Measurements from ENCODE around the gene SAPCD2.
"Not testable (repeated sequence)": the region's sequence is repeated elsewhere in the genome, so short reads cannot be mapped to it uniquely, and the experiment has no call there.

The SAPCD2 gene

GRCh38 chr9:137064027-137064879, 6.1 kb downstream of the SAPCD2 start:
- peak; percentile 76 to 78 for DNase-seq

- no peak for DNase-seq
Observed at GRCh38 chr9:137063311-137064026, 6.9 kb downstream of the SAPCD2 start.

DNA sequence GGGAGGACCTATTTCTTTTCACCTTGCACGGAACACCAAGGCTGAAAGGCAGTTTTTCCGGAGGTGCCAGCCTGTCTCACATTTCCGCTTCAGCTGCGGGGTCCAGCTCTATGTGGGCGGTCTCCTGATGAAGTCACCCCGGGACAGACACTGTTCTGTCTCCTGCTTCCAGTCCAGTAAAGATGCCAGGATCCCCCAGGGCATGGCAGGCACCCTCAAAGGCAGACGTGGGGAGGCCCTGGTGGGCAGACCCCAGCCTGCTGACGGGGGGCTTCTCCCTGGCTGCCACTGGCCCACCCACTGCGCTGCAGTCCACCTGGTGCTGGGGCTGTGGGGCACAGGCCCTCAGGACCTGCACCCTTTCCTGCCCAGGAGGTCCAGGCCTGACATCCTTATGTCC, 7.6 kb downstream of the SAPCD2 start:
- DNase-seq, result not testable (repeated sequence)

GRCh38 chr9:137062384-137062783, 8.0 kb downstream of the SAPCD2 start:
- no peak for DNase-seq

- no peak for DNase-seq
Observed at GRCh38 chr9:137058521-137059234, 11.7 kb downstream of the SAPCD2 start.

- DNase-seq, result no peak
Observed at GRCh38 chr9:137057545-137057944, 12.8 kb downstream of the SAPCD2 start.

GRCh38 chr9:137056739-137057415, 13.5 kb downstream of the SAPCD2 start:
- DNase-seq, result no peak

GRCh38 chr9:137055385-137056364, 14.7 kb downstream of the SAPCD2 start:
- no peak for DNase-seq

DNA sequence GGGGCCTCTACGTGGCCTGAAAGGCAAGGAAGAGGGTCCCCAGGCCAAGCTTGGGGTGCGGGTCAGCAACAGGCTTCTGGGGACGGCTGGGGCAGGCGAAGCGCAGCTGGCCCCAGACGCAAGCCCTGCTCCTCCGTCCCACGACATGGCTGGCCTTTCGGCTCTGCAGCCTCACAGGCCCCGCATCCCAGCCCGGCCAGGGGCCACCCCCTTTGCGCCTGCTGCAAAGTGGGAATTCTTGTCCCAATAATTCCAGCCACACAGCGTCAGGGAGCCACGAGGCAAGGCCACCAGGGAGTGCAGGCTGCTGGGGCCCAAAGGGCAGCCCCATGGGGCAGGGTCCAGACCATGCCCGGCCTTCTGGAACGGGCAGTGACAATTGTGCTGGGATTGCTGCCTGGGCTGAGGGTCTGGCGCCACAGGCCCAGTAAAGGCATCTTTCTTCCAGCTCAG, 15.4 kb downstream of the SAPCD2 start:
- no peak for DNase-seq

DNA sequence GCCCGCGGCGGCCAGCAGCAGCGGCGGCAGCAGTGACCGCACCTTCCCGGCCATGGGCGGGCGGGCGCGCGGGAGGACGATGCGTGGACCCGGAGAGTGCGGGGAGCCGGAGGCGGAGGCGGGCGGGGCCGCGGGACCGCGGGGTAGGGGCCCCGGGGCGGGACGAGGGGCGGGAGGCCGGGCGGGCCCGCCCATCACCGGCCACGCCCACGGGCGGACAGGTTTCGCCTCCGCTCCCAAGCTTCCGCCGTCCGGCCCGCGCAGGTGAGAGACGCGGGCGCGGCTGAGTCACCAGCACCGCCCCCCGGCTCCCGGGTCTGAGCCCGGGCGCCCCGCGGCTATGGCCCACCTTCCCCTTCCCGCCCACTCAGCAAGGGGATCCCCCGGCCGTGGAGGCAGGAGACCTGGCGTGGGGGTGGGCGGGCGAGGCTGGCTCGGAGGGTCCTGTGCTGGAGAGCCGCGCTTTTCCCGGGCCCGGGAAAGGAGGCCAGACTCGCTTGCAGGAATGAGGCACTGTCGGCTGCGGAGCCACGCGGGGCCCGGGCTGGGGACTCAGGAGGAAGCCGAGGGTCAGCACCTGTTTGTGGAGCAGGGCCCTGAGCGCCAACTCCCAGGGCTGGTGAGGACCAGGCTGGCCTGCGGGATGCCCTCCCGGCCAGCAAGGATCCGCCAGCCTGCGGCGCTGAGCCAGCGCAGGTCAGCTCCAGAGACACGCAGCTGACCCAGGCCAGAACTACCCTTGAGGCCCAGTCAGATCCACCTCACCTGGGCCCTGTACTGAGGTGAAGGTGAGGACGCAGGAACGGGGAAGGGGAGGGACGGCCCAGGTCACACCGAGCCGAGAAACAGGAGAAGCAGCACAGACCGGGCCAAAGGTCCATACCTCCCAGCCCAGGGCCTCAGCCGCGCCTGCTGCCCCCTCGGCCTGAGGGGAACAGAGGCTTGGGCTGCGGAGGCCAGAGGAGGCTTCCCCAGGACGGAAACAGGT, 16.1 kb downstream of the SAPCD2 start, which contains the start of gene ENTPD2:
TSS of gene ENTPD2 (minus strand) at position 118 of the 988 bp plus-strand sequence. CDS start at position 54, 64 bp downstream.
- peak; percentile 40 to 51 for DNase-seq

GRCh38 chr9:137052998-137053943, 17.1 kb downstream of the SAPCD2 start:
- no peak for DNase-seq

- DNase-seq, result no peak
Observed at GRCh38 chr9:137052293-137052692, 18.1 kb downstream of the SAPCD2 start.

DNA sequence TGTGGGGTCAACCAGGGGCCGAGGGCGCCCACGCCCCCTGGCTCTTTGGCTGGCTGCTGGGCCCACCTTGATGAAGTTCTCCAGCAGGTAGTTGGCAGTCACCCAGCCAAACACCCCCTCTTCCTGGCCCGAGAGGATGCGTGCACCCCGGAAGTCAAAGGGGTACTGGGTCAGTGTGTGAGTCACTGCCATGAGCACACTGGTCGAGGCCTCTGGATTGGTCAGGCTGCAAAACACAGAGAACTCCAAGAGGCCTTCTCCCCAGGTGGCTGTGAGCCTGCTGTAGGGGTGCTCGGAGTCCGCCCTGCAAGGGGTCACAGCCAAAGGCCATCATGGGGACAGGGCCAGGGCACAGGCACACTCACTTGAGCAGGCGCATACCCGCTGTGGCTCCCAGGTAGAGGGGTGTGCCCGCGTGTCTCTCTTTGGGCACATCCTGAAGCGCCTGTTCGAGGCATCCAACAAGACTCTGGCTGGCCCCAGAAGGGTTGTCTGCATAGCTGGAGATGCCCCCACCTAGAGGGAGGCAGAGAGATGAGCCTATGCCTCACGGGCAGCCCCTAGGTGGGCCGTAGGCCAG, 19.1 kb downstream of the SAPCD2 start:
- no peak for DNase-seq

DNA sequence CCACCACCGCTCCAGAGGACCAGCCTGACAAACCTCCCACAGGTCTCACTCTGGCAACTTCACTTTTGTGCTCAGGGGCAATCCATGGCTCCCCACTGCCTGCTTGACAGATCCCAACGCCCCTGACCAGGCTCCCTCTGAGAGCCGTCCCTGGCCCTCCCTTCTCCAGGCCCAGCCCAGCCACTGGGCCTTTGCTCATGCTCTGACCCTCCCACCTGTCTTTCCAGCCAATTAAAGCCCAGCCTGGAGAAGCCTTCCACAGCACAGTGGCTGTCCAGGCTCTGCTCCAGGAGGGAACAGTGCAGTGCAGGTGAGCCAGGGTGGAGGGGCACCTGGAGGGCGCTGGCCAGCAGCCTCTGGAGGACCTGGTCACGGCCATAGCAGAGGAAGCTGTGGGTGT, 19.8 kb downstream of the SAPCD2 start:
- no peak for DNase-seq

GRCh38 chr9:137049544-137050449, 20.6 kb downstream of the SAPCD2 start:
- DNase-seq, result peak; percentile 75 to 79

DNA sequence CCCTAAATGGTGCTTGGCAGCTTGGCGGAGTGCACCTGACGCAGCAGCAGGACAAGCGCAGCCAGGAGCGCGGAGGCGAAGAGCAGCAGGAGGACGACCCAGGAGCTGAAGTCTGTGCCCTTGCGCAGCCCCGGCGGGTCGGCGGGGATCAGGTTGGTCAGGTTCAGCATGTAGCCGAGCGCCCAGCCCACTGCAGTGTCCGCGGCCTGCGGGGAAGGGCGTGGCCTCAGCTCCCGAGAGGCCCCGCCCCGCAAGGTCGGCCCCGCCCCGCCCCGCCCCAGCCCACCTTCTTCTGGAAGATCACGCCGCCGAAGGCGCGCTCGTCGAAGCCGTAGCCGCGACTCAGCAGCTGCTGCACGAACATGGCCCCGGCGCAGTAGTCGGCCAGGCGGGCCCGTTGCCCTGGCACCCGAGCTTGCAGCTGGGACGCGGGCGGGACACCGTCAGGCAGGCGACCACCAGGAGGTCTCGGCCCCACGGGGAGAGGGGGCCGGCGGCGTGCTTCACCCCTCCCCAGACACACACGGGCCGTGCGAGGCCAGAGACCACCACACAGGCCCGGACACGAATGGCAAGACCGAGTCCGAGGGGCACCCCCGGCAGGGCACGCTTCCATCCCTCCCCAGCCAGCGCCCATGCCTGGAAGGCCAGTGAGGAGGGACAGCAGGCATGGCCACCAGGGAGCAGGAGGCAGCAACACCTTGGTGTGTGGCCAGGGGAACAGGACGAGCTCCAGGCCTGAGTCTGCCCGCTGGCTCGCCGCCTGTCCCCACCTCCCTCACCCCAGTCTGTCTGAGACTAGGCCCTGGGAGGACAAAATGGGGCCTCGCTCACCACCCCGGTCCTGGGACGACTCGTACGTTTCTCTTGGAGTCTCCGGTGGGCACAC, 21.5 kb downstream of the SAPCD2 start:
- DNase-seq, result no peak
